DND-41 (cell line): ENCODE data around the gene ADSS1.

Experiments
- ATAC-seq: fragments of 200-7000 bp; cut with Tn5 transposase; 3 replicates; pipeline ENCODE4 v1.9.1; 2021; ENCODE audit warnings: low read depth; ENCODE audit not compliant: insufficient read depth
- DNase-seq: peaks from one replicate; pipeline ENCODE4 v3.0.0-alpha.2; 2020
- H2AFZ ChIP-seq: 2 replicates; pipeline ENCODE4 v1.6.0; 2012; ENCODE audit warnings: low read depth, low read length
- H3K27ac ChIP-seq: 2 replicates; pipeline ENCODE4 v1.5.1; 2012; ENCODE audit warnings: low read length, inconsistent platforms
- H3K27me3 ChIP-seq: fragments of 200-600 bp; sonication (generic); 2 replicates; pipeline ENCODE4 v1.6.0; 2012; ENCODE audit warnings: low read length, mild to moderate bottlenecking, inconsistent platforms; ENCODE audit not compliant: insufficient read depth, poor library complexity
- H3K36me3 ChIP-seq: 2 replicates; pipeline ENCODE4 v1.5.1; 2012; ENCODE audit warnings: low read length, inconsistent platforms; ENCODE audit not compliant: insufficient read depth
- H3K4me1 ChIP-seq: 2 replicates; pipeline ENCODE4 v1.5.1; 2012; ENCODE audit warnings: mild to moderate bottlenecking, low read length; ENCODE audit not compliant: insufficient read depth
- H3K4me2 ChIP-seq: 2 replicates; pipeline ENCODE4 v1.6.0; 2012; ENCODE audit warnings: mild to moderate bottlenecking, moderate library complexity, low read length, inconsistent platforms; ENCODE audit not compliant: insufficient read depth
- H3K4me3 ChIP-seq, 2 experiments: fragments of 200-600 bp in 1 of 2; shearing (Covaris generic) in 1 of 2; 2 replicates each; pipeline ENCODE4 v1.5.1; 2012 to 2016; ENCODE audit warnings: inconsistent platforms in 2 of 2, low read length in 2 of 2, mild to moderate bottlenecking in 2 of 2, low read depth in 1 of 2, moderate library complexity in 1 of 2
- H3K79me2 ChIP-seq: 2 replicates; pipeline ENCODE4 v1.6.0; 2012; ENCODE audit warnings: low read length, inconsistent platforms; ENCODE audit not compliant: insufficient read depth
- H3K9ac ChIP-seq: 2 replicates; pipeline ENCODE4 v1.6.0; 2012; ENCODE audit warnings: low read depth, mild to moderate bottlenecking, inconsistent platforms, low read length, moderate library complexity
- H3K9me3 ChIP-seq: 2 replicates; pipeline ENCODE4 v1.5.1; 2012; ENCODE audit warnings: low read length, moderate library complexity, mild to moderate bottlenecking, inconsistent platforms; ENCODE audit not compliant: insufficient read depth, severe bottlenecking
- H4K20me1 ChIP-seq: 2 replicates; pipeline ENCODE4 v1.6.0; 2012; ENCODE audit warnings: low read length; ENCODE audit not compliant: insufficient read depth
- EZH2 ChIP-seq: IDR thresholded peaks from 3 replicates; pipeline ENCODE4 v1.6.1; 2012; ENCODE audit warnings: borderline replicate concordance, low read depth, mild to moderate bottlenecking, moderate library complexity, low read length, inconsistent platforms; ENCODE audit not compliant: severe bottlenecking
- TF ChIP-seq, protein P1 (sequence below): IDR thresholded peaks from 2 replicates; pipeline ENCODE4 v1.5.1; 2012; ENCODE audit warnings: borderline replicate concordance, low read length, moderate library complexity, mild to moderate bottlenecking; ENCODE audit not compliant: poor library complexity, severe bottlenecking; ENCODE audit errors: extremely low read depth

ADSS1 gene

DNA sequence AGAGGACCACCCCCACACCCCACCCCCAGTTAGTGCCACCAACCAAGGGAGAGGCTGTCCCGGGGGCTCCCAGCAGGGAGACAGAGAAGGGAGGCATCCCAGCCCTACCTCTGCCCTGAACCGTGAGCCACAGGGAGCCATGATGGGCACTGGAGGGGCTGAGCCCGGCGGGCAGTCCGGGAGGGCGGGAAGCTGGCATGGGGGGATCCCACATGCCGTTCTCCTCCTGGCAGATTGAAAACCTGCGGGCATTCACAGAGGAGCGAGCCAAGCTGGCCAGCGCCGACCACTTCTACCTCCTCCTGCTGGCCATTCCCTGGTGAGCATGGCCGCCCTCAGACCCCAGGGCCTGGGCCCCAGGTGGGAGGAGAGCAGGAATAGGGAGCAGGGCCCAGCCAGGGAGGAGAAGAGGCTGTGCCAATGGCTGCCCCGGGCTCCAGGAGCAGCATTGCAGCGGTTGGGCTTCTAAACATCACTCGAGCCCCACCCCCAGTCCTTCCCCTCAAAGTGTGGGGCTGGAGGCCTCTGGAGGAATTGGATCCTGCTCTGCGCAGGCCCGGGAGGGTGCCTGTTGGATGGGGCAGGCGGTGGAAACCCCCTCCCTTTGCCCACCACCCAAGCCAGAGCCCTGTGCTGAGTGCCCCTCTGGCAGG, 14.5 kb upstream of the ADSS1 start:
- no peaks in the 10 kb centered on the region for H3K9me3 ChIP-seq
- TF ChIP-seq, protein P1, sequence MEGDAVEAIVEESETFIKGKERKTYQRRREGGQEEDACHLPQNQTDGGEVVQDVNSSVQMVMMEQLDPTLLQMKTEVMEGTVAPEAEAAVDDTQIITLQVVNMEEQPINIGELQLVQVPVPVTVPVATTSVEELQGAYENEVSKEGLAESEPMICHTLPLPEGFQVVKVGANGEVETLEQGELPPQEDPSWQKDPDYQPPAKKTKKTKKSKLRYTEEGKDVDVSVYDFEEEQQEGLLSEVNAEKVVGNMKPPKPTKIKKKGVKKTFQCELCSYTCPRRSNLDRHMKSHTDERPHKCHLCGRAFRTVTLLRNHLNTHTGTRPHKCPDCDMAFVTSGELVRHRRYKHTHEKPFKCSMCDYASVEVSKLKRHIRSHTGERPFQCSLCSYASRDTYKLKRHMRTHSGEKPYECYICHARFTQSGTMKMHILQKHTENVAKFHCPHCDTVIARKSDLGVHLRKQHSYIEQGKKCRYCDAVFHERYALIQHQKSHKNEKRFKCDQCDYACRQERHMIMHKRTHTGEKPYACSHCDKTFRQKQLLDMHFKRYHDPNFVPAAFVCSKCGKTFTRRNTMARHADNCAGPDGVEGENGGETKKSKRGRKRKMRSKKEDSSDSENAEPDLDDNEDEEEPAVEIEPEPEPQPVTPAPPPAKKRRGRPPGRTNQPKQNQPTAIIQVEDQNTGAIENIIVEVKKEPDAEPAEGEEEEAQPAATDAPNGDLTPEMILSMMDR = no peak
- no peak for TF ChIP-seq EZH2
- no peaks in the 10 kb centered on the region for H3K4me1 ChIP-seq
- ATAC-seq = no peak
- no peak for DNase-seq
- H3K9ac ChIP-seq = no peak overlapping the region
- H3K4me3 ChIP-seq = no peak overlapping the region
- no peaks in the 10 kb centered on the region for H3K79me2 ChIP-seq
- peaks cover 66% of the 10 kb centered on the region for H3K36me3 ChIP-seq
- no peak overlapping the region for H3K27ac ChIP-seq
- H2AFZ ChIP-seq = no peak overlapping the region
- H4K20me1 ChIP-seq = peaks cover 18% of the 10 kb centered on the region
- H3K4me2 ChIP-seq = no peak overlapping the region
- H3K27me3 ChIP-seq = no peaks in the 10 kb centered on the region

DNA sequence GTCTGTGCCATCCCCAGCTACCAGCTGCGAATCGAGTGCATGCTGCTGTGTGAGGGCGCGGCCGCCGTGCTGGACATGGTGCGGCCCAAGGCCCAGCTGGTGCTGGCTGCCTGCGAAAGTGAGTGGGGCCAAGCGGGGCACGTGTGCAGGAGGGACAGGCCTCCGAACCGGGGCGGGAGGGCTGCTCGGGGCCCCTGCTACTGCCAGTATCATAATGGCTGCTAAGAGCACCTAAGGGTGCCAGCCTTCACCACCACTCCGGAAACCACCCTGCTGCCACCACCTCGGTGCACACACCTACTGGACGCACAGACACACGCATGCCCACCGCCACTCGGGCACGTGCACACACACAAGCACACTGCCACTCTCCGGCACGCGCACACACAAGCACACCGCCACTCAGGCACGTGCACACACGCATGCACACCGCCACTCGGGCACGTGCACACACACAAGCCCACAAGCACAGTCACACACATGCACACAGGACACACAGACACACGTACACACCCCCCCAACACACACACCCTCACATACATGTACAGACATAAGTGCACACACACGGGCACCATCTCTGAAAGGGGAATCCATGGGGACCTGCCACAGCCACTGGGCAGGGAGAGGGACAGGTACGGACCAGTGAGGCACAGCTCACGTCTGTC, 13.8 kb upstream of the ADSS1 start:
- no peak overlapping the region for H2AFZ ChIP-seq
- no peaks in the 10 kb centered on the region for H3K27me3 ChIP-seq
- peaks cover 18% of the 10 kb centered on the region for H4K20me1 ChIP-seq
- no peak overlapping the region for H3K4me3 ChIP-seq
- ATAC-seq (no peak), DNase-seq (no peak)
- H3K36me3 ChIP-seq = peaks cover 73% of the 10 kb centered on the region
- TF ChIP-seq, protein P1 = no peak
- no peak for TF ChIP-seq EZH2
- no peak overlapping the region for H3K27ac ChIP-seq
- no peaks in the 10 kb centered on the region for H3K4me1 ChIP-seq
- H3K4me2 ChIP-seq = no peak overlapping the region
- H3K9me3 ChIP-seq = no peaks in the 10 kb centered on the region
- H3K9ac ChIP-seq = no peak overlapping the region
- no peaks in the 10 kb centered on the region for H3K79me2 ChIP-seq

DNA sequence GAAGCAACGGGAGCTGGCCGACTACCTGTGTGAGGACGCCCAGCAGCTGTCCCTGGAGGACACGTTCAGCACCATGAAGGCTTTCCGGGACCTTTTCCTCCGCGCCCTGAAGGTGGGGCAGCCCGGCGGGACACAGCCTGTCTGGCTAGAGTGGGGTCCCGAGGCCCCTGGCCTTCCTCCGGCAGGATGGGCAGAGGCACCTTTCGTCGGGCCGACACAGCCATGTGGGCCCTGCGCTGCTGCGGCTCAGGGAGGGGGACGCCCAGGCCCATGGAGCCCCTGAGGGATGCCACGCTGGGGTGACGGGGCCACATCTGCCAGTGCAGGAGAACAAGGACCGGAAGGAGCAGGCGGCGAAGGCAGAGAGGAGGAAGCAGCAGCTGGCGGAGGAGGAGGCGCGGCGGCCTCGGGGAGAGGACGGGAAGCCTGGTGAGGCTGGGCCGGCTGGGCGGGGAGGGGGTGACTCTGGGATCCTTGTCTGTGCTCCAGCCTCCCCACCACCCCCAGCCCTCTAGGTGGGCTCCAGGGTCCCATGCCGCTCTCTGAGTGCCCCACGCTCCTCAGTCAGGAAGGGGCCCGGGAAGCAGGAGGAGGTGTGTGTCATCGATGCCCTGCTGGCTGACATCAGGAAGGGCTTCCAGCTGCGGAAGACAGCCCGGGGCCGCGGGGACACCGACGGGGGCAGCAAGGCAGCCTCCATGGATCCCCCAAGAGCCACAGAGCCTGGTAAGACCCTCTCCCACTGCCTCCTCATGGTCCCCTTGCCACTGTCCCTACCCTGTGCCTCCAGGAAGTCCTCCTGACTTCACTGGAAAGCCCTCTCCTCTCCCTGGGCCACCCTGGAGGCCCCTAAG, 10.9 kb upstream of the ADSS1 start:
- TF ChIP-seq, protein P1 = no peak
- no peak for TF ChIP-seq EZH2
- DNase-seq (no peak), ATAC-seq (no peak)
- Histone ChIP-seq H2AFZ (no peak overlapping the region), H3K27me3 (no peaks in the 10 kb centered on the region), H3K4me3 (no peak overlapping the region), H3K36me3 (peaks cover 73% of the 10 kb centered on the region), H4K20me1 (peaks cover 24% of the 10 kb centered on the region), H3K4me2 (no peak overlapping the region), H3K9me3 (no peaks in the 10 kb centered on the region), H3K9ac (no peak overlapping the region), H3K4me1 (no peaks in the 10 kb centered on the region), H3K27ac (no peak overlapping the region), H3K79me2 (no peaks in the 10 kb centered on the region)
